Esophagus mucosa (tissue), 1 donor: Measurements from ENCODE around the gene NUBPL. TPM values are rescaled to one million over a fixed set of nuclear protein-coding genes. Genes with fewer than 3 reads are reported as not detected.
"Not testable (repeated sequence)": the region's sequence is repeated elsewhere in the genome, so short reads cannot be mapped to it uniquely, and the experiment has no call there.

Experiments used
- ATAC-seq: fragments of 200-7000 bp; cut with Tn5 transposase; one replicate; pipeline ENCODE4 v1.9.1; 2020
- total RNA-seq: library from RNA; stranded (reverse); gene quantifications from one replicate; pipeline ENCODE4 v1.2.4, GENCODE V29; 2023
- donor health status: DM: yes; HTN: yes; CAD: no.

Gene NUBPL
- total RNA-seq, 1 donor from 2014 or later, result 6.8 TPM

GRCh38 chr14:31819281-31819680, 258.1 kb downstream of the NUBPL start:
- no peak for ATAC-seq

GRCh38 chr14:31825459-31825858, 264.3 kb downstream of the NUBPL start:
- no peak for ATAC-seq

GRCh38 chr14:31827325-31827724, 266.1 kb downstream of the NUBPL start:
- no peak for ATAC-seq

GRCh38 chr14:31828946-31829868, 268.0 kb downstream of the NUBPL start:
- ATAC-seq, result peak; percentile 63

- no peak for ATAC-seq
Measured at GRCh38 chr14:31834616-31835015, 273.4 kb downstream of the NUBPL start.

DNA sequence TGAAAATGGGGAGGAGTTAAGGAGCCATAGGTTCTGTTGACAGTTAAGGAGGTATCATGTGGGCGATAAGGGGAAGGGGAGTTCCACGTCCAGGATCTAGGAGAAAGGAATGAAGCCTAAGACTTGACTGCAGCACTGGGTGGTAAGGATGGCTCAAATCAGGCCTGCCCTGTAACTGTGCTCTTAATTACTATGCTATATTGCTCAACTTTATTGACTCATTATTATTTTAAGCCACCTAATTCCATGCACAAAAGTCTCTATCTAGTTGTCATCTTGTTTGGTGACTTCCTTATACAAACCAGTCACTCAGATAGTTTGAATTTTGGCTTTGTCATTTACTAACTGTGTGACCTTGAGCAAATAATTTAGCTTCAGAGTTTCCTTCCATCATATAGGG, 273.8 kb downstream of the NUBPL start:
- ATAC-seq, result peak; percentile 90

DNA sequence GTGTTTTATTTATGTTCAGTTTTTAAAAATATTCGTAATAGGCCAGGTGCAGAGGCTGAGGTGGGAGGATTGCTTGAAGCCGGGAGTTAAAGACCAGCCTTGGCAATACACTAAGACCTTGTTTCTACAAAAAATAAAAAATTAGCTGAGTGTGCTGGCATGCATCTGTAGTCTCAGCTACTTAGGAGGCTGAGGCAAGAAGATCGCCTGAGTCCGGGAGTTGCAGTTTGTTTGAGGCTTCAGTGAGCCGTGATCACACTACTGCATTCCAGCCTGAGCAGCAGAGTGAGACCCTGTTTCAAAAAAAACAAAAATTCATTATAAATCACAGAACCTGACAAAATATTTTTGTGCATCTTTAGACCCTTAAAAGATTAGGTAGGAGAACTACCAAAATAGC, 275.8 kb downstream of the NUBPL start:
- no peak for ATAC-seq

- ATAC-seq, result no peak
Measured at GRCh38 chr14:31842899-31843298, 281.7 kb downstream of the NUBPL start.

- ATAC-seq, result peak; percentile 71
Measured at GRCh38 chr14:31843361-31844091, 282.3 kb downstream of the NUBPL start.

DNA sequence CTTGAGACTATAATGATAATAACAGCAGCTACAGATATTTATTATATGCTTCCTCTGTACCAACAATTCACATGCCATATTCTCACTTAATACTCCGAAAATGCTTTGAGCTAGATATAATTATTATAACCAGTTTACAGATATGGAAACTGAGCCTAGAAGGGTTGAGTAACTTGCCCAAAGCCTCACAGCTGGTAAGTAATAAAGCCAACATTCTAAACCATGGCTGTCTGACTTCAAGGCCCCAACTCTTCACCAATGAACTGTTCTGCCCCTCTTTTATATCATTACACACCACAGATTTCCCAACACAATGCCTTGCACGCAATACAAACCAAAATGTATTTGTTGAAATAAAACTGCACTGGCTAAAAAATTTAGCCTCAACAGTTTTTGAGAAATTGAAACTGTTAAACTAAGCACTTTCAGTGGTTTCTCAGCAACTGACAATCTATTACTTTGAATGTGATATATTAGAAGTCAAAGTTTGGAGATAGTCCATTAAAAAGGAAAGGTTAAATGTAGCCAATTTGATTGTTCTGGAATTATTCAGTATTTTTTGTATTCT, 293.4 kb downstream of the NUBPL start:
- ATAC-seq, result no peak

GRCh38 chr14:31855262-31855661, 294.1 kb downstream of the NUBPL start:
- ATAC-seq, result no peak

GRCh38 chr14:31856003-31856402, 294.8 kb downstream of the NUBPL start:
- not testable (repeated sequence) for ATAC-seq

DNA sequence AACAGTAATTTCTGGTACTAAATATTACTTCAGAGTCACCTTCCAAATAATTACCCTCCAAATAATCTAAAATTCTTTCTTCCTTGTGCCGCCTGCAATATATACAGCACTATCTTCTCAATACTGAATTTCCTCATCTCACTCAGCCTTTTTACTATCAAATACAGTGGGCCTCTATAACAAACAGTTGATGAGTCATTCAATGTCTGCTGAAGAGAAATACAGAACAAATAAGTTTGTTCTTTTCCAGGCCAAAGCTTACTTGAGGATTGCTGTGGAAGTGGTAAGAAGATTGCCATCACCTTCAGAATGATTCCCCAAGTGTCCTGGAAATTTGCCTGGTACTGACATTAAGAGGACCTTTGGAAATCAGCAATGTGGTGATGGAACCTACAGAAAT, 297.7 kb downstream of the NUBPL start:
- no peak for ATAC-seq

DNA sequence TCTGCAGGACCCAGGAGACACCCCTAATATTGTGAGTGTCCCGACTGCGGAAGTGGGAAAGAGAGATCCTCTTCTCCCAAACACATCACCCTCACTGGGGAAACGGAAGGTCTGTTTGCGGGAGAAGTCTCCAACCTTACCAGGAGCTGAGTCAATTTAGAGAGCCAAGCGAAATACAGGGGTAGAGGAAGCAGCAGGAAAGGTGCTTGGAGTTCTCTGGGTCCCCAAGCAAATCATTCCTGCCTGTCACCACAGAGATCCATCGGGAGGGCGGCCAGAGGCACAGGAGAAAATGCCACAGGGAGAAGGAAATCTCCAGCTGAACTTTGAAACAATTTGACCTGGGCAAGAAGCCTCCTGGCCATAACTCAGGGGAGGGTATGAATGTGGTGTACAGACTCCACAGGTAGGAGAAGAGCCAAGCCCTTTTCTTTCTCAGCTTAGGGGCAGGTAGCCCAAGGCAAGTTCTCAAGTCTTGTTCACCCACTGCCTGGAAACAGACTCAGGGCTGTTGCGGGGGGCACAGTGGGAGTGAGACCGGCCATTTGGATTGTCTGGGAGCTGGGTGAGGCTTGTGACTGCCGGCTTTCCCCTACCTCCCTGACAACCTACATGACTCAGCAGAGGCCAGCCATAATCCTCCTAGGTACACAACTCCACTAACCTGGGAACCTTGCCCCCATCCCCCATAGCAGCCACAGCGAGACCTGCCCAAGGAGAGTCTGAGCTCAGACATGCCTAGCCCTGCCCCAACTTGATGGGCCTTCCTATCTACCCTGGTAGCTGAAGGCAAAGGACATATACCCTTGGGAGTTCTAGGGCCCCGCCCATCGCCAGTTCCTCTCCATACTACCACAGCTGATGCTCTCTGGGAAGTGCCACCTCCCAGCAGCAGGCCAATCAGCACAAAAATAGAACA, 304.0 kb downstream of the NUBPL start:
- ATAC-seq, result peak; percentile 87

DNA sequence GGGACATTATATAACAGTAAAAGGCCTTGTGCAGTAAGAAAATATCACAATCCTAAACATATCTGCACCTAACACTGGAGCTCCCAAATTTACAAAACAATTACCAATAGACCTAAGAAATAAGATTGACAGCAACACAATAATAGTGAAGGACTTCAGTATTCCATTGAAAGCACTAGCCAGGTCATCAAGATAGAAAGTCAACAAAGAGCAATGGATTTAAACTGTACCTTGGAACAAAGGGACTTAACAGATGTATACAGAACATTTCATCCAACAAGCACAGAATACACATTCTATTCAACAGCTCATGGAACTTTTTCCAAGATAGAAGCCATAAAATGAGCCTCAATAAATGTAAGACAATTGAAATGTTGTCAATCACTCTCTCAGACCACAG, 306.4 kb downstream of the NUBPL start:
- no peak for ATAC-seq

- ATAC-seq, result not testable (repeated sequence)
Measured at GRCh38 chr14:31868096-31868495, 306.9 kb downstream of the NUBPL start.

DNA sequence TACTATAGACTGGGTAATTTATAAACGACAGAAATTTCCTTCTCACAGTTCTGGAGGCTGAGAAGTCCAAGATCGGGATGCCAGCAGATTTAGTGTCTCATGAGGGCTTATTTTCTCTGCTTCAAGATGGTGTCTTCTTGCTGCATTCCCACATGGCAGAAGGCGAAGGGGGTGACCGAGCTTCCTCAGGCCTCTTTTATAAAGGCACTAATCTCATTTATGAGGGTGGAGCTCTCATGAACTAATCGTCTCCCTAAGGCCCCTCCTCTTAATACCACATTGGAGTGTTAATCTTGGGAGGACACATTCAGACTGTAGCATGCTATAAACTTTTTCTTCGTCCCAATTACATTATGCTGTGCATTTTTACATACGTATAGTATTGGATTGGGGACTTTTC, 315.5 kb downstream of the NUBPL start:
- ATAC-seq, result no peak

DNA sequence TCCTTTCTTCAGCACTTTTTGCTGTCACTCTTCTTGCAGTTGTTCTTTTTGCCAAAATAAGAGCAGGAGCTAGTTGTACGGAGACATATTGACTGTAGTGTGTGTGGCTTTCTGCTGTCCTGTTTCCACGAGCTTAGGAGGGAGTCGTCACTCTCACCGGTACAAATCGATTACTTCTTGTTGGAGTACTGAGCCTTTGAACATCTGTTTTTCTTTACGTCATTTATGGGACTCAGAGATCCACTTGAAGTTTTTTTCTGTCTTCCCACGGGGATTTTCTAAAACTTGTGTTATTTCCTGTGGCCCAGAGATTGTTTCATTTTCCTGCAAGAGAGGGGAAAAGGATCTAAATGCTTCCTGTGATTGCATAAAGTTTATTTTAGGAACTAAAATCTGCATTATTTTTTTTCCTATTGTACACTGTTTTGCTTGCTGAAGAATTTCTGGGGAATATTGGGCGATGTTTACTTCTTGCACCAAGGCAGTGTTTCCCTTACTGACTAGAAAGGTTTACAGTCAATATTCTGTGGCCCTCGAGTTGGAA, 316.1 kb downstream of the NUBPL start:
- no peak for ATAC-seq

DNA sequence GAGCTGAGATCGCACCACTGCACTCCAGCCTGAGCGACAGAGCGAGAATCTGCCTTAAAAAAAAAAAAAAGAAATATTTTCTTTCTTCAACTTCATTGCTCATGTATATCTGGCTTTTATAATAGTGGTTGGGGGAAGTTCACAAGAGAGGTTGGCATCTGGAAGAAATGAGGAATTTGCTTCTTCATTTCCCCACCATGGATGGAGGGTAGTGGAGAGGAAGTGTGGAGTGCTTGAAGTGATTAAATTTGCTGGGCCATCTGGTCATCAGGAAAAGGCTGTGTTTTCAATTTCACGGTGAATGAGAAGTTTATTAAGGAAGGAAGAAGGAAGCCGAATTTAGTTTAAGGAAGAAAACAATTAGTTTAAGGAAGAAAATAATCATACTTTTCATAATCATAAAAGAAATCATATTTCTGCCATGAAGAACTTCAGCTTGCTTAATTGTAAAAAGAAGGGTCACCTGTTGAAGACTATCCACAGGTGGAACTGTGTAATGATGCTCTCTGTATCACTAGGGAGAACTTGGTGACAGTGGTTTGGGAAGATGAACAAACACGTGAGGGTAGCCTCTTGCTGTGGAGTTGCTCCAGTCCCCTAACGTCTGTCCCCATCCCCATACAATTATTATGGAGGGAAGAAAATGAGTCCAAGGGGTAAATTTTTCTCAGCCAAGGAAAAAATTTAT, 318.6 kb downstream of the NUBPL start:
- no peak for ATAC-seq

DNA sequence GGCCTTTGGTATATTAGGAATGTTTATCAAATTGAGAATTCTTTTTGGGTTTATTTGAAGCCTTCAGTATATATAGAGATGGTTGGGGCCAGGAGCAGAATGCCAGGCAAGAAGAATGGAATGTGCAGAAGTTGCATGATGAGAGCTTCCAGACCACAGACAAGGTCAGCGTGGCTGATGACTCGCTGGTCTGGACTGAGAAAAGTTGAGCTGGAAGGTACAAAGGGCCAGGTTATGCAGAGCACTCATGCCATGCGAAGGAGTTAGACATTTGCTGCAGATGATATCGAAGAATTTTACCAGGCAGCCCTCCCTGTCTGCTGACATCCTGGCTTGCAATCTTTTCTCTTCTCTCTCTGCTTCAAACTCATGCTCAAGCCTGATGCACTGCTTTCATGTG, 319.7 kb downstream of the NUBPL start:
- ATAC-seq, result no peak

DNA sequence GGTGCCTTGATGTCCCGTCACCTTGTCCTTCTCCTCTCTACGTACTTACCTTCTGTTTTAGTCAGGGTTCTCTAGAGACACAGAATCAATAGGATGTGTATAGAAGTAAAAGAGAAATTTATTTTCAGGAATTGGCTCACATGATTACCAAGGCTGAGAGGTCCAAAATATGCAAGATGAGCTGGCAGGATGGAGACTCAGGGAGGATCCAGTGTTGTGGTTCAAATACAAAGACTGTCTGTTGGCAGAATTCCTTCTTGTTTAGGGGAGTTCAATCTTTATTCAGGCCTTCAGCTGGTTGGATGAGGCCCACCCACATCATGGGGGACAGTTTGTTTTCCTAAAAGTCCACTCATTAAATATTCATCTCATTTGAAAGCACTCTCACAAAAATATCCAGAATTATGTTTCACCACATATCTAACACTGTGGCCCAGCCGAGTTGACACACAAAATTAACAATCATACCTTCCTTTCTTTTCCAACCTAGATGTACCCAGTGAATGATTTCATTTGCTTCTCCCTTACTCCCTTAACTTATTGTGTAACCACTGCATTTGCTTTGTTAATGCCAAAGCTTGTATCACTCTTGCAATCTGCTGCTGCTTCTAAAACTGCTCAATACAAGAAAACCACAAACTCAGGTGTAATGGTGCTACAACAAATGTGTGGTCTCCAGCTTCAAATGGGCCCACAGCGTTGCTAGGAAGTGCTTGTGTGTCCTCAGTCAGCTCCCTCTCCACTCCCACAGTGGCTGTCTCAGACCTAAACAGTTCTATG, 320.5 kb downstream of the NUBPL start:
- ATAC-seq, result no peak
